Amygdala (tissue), 56 donors: ENCODE measurements around the gene SPOCK1.

Experiments used
- DNase-seq, 56 donors: peaks; one replicate each; lab custom pipeline; 2025; lab: John Stamatoyannopoulos, UW

The SPOCK1 gene

GRCh38 chr5:137186759-137187461, 312.2 kb downstream of the SPOCK1 start:
- no peak for DNase-seq

- no peak for DNase-seq
These were observed 313.9 kb downstream of the SPOCK1 start for GRCh38 chr5:137185193-137185592.

GRCh38 chr5:137184734-137185133, 314.4 kb downstream of the SPOCK1 start:
- no peak for DNase-seq

- DNase-seq: no peak
These were observed 316.6 kb downstream of the SPOCK1 start for GRCh38 chr5:137182576-137182975.

- DNase-seq: no peak
These were observed 317.5 kb downstream of the SPOCK1 start for GRCh38 chr5:137181667-137182066.

- DNase-seq: no peak
These were observed 319.9 kb downstream of the SPOCK1 start for GRCh38 chr5:137179203-137179602.

- DNase-seq: no peak
These were observed 322.5 kb downstream of the SPOCK1 start for GRCh38 chr5:137176609-137177008.

- DNase-seq: no peak
These were observed 323.0 kb downstream of the SPOCK1 start for GRCh38 chr5:137176126-137176525.

- DNase-seq: no peak
These were observed 324.9 kb downstream of the SPOCK1 start for GRCh38 chr5:137174196-137174595.

GRCh38 chr5:137172258-137172657, 326.9 kb downstream of the SPOCK1 start:
- DNase-seq: no peak

GRCh38 chr5:137167187-137167586, 331.9 kb downstream of the SPOCK1 start:
- no peak for DNase-seq

- DNase-seq: no peak
These were observed 334.2 kb downstream of the SPOCK1 start for GRCh38 chr5:137164961-137165360.

- DNase-seq: no peak
These were observed 334.6 kb downstream of the SPOCK1 start for GRCh38 chr5:137164536-137164935.

- no peak for DNase-seq
These were observed 340.4 kb downstream of the SPOCK1 start for GRCh38 chr5:137158691-137159090.

GRCh38 chr5:137156180-137156579, 342.9 kb downstream of the SPOCK1 start:
- no peak for DNase-seq

- DNase-seq: peak in 2 of 56 donors; percentile 8 to 13
These were observed 343.7 kb downstream of the SPOCK1 start for GRCh38 chr5:137155261-137156000.

GRCh38 chr5:137152616-137153015, 346.5 kb downstream of the SPOCK1 start:
- DNase-seq: no peak

GRCh38 chr5:137148655-137149054, 350.5 kb downstream of the SPOCK1 start:
- DNase-seq: no peak

- DNase-seq: no peak
These were observed 351.0 kb downstream of the SPOCK1 start for GRCh38 chr5:137148159-137148558.

GRCh38 chr5:137147346-137147745, 351.8 kb downstream of the SPOCK1 start:
- DNase-seq: peak in 2 of 56 donors; percentile 5 to 35

GRCh38 chr5:137146402-137146890, 352.7 kb downstream of the SPOCK1 start:
- peak in 42 of 56 donors; percentile 6 to 91 (median 40) for DNase-seq

- DNase-seq: no peak
These were observed 353.4 kb downstream of the SPOCK1 start for GRCh38 chr5:137145721-137146120.
